Pancreas (tissue), 10 donors: ENCODE measurements around the gene DUSP1. TPM values are rescaled to one million over a fixed set of nuclear protein-coding genes. Genes with fewer than 3 reads are reported as not detected.

ENCODE experiments used
- ATAC-seq, 4 donors: fragments of 200-7000 bp; cut with Tn5 transposase; one replicate each; pipeline versions ENCODE4 v1.8.0 to v1.9.1; 2020; ENCODE audit warnings: mild to moderate bottlenecking in 4 of 4, moderate library complexity in 4 of 4
- DNase-seq, 6 donors: peaks; one replicate each; pipeline ENCODE4 v3.0.0-alpha.2; 2020
- FAIRE-seq: peaks from 2 replicates; lab custom pipeline; 2012; peaks lifted over from hg19 to GRCh38; lab: Jason Lieb, UNC
- H3K27ac ChIP-seq, 4 donors: fragments of 200-600 bp; sonication (generic); 1 replicate in 3 of 4; 2 replicates in 1 of 4; pipeline versions ENCODE4 v1.5.0 to v1.8.0; 2020
- H3K27me3 ChIP-seq, 4 donors: fragments of 200-600 bp; one replicate each; pipeline ENCODE4 v1.8.0; 2021
- H3K36me3 ChIP-seq, 3 donors: fragments of 200-600 bp; sonication (generic) in 1 of 3; one replicate each; pipeline versions ENCODE4 v1.5.0 to v1.8.0; 2020 to 2021
- H3K4me1 ChIP-seq, 3 donors: fragments of 200-600 bp; one replicate each; pipeline ENCODE4 v1.8.0; 2021
- H3K4me3 ChIP-seq, 4 donors: fragments of 200-600 bp; sonication (generic) in 2 of 4; one replicate each; pipeline versions ENCODE4 v1.5.0 to v1.8.0; 2020 to 2021
- H3K9me3 ChIP-seq, 4 donors: fragments of 200-600 bp; one replicate each; pipeline ENCODE4 v1.8.0; 2021
- WGBS, 2 donors: extraction: QIAGEN DNeasy Blood & Tissue Kit; methylation state at CpG; one replicate each; pipeline ENCODE4 v1.1.7; 2013; 5-methylcytosine and 5-hydroxymethylcytosine counted together
- intact Hi-C, 3 donors: fragments of 100-400 bp; cut with DNase I; formaldehyde crosslinking; loops; one replicate each; pipeline versions ENCODE4 v1.11.1 to v1.14.2; 2022
- polyA plus RNA-seq, 2 donors: library from polyadenylated mRNA; stranded (reverse); fragments of 200-250 nt; gene quantifications; one replicate each; pipeline ENCODE4 v1.2.3, GENCODE V29; 2013
- total RNA-seq, 6 donors: library from RNA; stranded (reverse); fragmentation: NEBNext Ultra II Directional in 4 of 6; extraction: Animal tissue kit (Norgen Biotek cat#: 25700) in 4 of 6; gene quantifications; one replicate each; pipeline versions ENCODE4 v1.2.1 to v1.2.4, GENCODE V29; 2021 to 2023
- TF ChIP-seq, protein P1 (sequence below), 4 donors: fragments of 200-600 bp; sonication (generic) in 3 of 4; IDR thresholded peaks; one replicate each; pipeline versions ENCODE4 v1.5.0 to v1.8.0; 2021; ENCODE audit warnings: antibody characterized with exemption in 4 of 4
- donor health status: healthy with polysubstance abuse.
- donor health status: DM: no; HTN: no; CAD: no; lungs with moderate emphysema.
- donor health status: DM: no; HTN: no; CAD: no.
- donor health status: control.
- donor health status: control.
- donor health status: Bipolar disorder and iron deficiency.
- donor health status: DM: yes; HTN: yes; CAD: no.
- donor health status: DM: no; HTN: no; CAD: no.
- donor health status: DM: no; HTN: no; CAD: no.
- donor health status: DM: yes; HTN: yes; CAD: no.

The DUSP1 gene
- total and polyA plus RNA-seq, 8 donors = 18.6 to 198 (median 55.5) TPM

DNA sequence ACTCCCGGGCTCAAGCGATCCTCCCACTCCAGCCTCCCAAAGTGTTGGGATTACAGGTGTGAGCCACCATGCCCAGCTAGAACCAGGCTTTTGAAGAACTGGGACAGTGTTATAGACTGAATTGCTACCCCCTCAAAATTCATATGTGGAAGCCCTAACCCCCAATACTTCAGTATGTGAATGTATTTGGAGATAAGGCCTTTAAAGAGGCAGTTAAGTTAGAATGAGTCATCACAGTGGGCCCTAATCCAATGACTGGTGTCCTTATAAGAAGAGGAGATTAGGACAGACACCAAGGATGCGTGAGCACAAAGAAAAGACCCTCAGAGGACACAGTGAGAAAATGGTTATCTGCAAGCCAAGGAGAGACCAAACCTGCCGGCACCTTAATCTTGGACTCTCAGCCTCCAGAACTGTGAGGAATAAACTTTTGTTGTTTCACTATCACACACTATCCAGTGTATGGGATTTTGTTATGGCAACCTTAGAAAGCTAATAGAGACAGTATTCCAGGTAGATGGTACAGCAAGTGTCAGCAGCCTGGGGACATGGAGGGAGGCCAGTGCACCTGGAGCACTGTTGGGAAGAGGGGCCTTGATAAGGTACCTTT is 31.7 kb upstream of the DUSP1 start:
- FAIRE-seq = no peak
- H3K4me1 ChIP-seq = peaks cover 3 to 6% (median 4%) of the 10 kb centered on the region in 3 donors
- ATAC-seq = no peak

DNA sequence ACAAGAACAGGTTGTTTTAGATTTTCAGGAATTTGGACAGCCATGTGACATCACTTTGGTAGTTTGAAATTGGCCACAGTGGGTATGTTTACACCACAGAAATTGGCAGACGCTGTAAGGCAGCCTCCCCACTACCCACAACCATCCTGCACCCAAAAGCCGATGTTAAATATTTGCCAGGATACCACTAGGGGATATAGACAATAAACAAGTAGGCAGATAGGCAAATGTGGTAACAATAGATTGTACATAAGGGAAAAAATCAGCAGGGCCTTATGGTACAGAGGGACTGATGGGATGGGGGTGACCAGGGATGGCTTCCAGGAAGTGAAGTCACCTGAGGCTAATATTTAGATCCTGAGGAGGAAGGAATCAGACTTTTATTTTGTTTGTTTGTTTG is 31.1 kb upstream of the DUSP1 start:
- 90 to 96% methylated on average over 2 of the region's 2 CpGs for WGBS, 2 donors
- H3K27ac ChIP-seq = no peak overlapping the region

More for the DNA sequence above, 31.7 kb upstream of the DUSP1 start:
- no peaks in the 10 kb centered on the region for H3K9me3 ChIP-seq
- 91 to 95% methylated on average over 4 of the region's 4 CpGs for WGBS, 2 donors
- H3K4me3 ChIP-seq = no peak overlapping the region
- intact Hi-C loops = no loop called here
- TF ChIP-seq, protein P1, sequence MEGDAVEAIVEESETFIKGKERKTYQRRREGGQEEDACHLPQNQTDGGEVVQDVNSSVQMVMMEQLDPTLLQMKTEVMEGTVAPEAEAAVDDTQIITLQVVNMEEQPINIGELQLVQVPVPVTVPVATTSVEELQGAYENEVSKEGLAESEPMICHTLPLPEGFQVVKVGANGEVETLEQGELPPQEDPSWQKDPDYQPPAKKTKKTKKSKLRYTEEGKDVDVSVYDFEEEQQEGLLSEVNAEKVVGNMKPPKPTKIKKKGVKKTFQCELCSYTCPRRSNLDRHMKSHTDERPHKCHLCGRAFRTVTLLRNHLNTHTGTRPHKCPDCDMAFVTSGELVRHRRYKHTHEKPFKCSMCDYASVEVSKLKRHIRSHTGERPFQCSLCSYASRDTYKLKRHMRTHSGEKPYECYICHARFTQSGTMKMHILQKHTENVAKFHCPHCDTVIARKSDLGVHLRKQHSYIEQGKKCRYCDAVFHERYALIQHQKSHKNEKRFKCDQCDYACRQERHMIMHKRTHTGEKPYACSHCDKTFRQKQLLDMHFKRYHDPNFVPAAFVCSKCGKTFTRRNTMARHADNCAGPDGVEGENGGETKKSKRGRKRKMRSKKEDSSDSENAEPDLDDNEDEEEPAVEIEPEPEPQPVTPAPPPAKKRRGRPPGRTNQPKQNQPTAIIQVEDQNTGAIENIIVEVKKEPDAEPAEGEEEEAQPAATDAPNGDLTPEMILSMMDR (IDR thresholded peaks at IDR 0.05) = no peak
- no peaks in the 10 kb centered on the region for H3K27me3 ChIP-seq
- no peak for DNase-seq
- H3K36me3 ChIP-seq = no peaks in the 10 kb centered on the region
- H3K27ac ChIP-seq = no peak overlapping the region

DNA sequence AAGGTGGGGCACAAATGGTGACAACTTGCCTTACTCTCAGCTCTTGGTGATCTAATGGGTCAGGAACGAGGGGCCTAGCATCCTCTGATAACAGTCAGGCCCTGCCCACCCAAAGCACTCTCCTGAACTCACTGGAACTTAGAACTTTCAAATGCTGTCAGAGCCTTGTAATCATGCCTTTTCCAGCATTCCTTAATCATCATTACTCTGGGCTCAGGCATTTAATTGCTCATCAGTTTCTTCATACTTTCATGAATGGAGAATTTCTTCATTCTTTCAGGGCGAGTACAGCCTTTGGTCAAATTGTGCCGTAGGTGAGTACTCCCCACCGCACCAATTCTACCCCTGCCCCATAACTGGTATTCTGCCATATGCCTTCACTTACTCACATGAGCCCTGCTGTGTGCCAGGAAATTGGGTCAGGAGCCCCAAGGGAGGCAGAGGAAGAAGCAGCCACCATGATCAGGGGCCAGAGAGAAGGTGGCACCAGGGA is 30.2 kb upstream of the DUSP1 start:
- intact Hi-C loops = no loop called here
- Histone ChIP-seq H3K27me3 (no peaks in the 10 kb centered on the region), H3K9me3 (no peaks in the 10 kb centered on the region), H3K4me3 (no peak overlapping the region), H3K4me1 (peaks cover 0 to 6% (median 3%) of the 10 kb centered on the region in 3 donors), H3K36me3 (no peaks in the 10 kb centered on the region), H3K27ac (peak overlapping the region in 2 of 4 donors; percentile 20 to 30)
- DNase-seq (no peak), FAIRE-seq (no peak), ATAC-seq (peak in 3 of 4 donors; percentile 23 to 31 (median 25))
- TF ChIP-seq, protein P1 (IDR thresholded peaks at IDR 0.05) = no peak
- WGBS, 2 donors = 72 to 81% methylated on average over 4 of the region's 4 CpGs

More for the DNA sequence above, 31.1 kb upstream of the DUSP1 start:
- FAIRE-seq (no peak), DNase-seq (no peak), ATAC-seq (no peak)
- Histone ChIP-seq H3K27me3 (no peaks in the 10 kb centered on the region), H3K4me3 (no peak overlapping the region), H3K4me1 (peaks cover 3 to 6% (median 6%) of the 10 kb centered on the region in 3 donors), H3K9me3 (no peaks in the 10 kb centered on the region), H3K36me3 (no peaks in the 10 kb centered on the region)
- intact Hi-C loops = no loop called here
- TF ChIP-seq, protein P1 (IDR thresholded peaks at IDR 0.05) = no peak

DNA sequence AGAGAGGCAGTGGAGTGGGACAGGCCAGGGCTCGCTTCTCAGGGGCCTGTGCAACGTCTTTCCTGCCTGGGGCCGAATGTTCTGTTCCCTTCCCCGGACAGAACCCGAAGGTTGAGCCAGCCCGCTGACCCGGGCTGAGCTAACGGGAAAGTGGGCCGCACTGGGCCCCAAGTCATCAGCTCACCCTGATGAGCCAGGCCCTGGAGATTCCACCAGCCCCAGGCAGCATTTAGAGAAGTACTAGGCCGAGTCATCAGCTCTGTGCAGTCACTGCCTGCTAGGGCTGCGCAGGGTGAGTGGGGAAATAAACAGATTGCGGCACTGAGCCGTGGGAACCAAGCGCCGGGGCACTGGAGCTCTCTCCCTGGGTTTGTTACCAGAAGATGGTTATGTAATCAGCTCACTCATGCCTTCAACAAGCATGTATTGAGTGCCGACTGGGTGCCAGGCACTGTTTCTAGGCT is 29.1 kb upstream of the DUSP1 start:
- ATAC-seq = peak in 3 of 4 donors; percentile 36 to 67 (median 59)
- TF ChIP-seq, protein P1 (IDR thresholded peaks at IDR 0.05) = no peak
- H3K9me3 ChIP-seq = no peaks in the 10 kb centered on the region
- H3K36me3 ChIP-seq = no peaks in the 10 kb centered on the region
- FAIRE-seq = no peak
- H3K4me1 ChIP-seq = peaks cover 0 to 6% (median 3%) of the 10 kb centered on the region in 3 donors
- peak in 1 of 6 donors; percentile 64 for DNase-seq
- no peak overlapping the region for H3K4me3 ChIP-seq
- WGBS, 2 donors = 82 to 87% methylated on average over 16 of the region's 16 CpGs
- peak overlapping the region in 2 of 4 donors; percentile 20 to 48 for H3K27ac ChIP-seq
- no peaks in the 10 kb centered on the region for H3K27me3 ChIP-seq
- intact Hi-C loops = no loop called here

DNA sequence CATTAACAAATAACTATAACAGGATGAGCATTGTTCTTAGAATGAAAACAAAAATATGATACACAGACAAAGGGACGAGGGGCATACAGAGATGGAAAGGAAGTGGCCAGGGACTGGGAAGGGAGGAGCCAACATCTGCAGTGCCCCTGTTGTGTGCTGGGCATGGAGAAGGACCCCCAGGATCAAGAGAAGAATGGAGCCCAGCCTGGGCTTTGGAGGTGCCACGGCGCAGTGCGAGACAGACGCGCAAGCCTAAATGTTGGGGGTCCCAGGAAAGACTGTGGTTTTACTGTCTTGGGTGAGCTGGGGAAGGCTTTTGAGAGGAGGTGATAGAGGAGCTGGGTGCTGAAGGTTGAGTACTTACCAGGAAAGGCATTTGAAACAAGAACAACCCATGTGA is 28.4 kb upstream of the DUSP1 start:
- FAIRE-seq = no peak
- Histone ChIP-seq H3K4me1 (peaks cover 0 to 6% (median 3%) of the 10 kb centered on the region in 3 donors), H3K27me3 (no peaks in the 10 kb centered on the region), H3K9me3 (no peaks in the 10 kb centered on the region), H3K4me3 (no peak overlapping the region), H3K27ac (peak overlapping the region in 2 of 4 donors; percentile 19 to 48), H3K36me3 (no peaks in the 10 kb centered on the region)
- DNase-seq = no peak
- intact Hi-C loops = no loop called here
- TF ChIP-seq, protein P1 (IDR thresholded peaks at IDR 0.05) = no peak
- 90% methylated on average over 6 of the region's 6 CpGs for WGBS, 2 donors
- ATAC-seq = no peak
